Right ventricle myocardium inferior (tissue), 1 donor: ENCODE measurements around the gene KLHL29. TPM values are rescaled to one million over a fixed set of nuclear protein-coding genes. Genes with fewer than 3 reads are reported as not detected.

ENCODE experiments used
- ATAC-seq: fragments of 200-7000 bp; cut with Tn5 transposase; one replicate; pipeline ENCODE4 v1.9.1; 2020; ENCODE audit warnings: mild to moderate bottlenecking, moderate library complexity
- DNase-seq: peaks from one replicate; pipeline ENCODE4 v3.0.0; 2021; ENCODE audit errors: missing footprints
- intact Hi-C: fragments of 100-400 bp; cut with DNase I; formaldehyde crosslinking; loops from one replicate; pipeline ENCODE4 v1.11.0; 2022
- total RNA-seq: library from RNA; stranded (reverse); fragmentation: NEBNext Ultra II Directional; extraction: Animal tissue kit (Norgen Biotek cat#: 25700); gene quantifications from one replicate; pipeline ENCODE4 v1.2.1, GENCODE V29; 2021
- donor health status: DM: no; HTN: yes; CAD: no; lungs with severe emphysema.

The KLHL29 gene
- total RNA-seq, 1 donor from 2014 or later, result 0.54 TPM

DNA sequence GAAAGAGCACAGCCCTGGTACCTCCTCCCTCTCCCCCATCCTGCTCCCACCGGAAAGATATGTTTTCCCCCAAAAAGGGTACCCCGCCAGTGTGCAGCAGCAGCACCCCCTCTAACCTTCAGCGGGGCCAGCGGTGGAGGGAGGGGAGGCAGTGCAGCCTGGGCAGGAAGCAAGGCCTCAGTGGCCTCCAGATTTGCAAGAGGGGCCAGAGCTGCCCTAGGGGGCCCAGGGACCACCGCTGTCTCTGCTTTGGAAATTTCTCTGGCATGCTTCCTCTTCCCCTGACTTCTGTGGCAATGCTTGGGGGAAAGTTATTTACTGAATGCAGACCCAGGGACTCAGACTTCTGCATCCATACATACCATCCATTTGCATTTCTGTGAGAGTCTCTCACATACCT is 111.5 kb downstream of the KLHL29 start:
- intact Hi-C loops, result no loop called here
- ATAC-seq, result no peak

DNA sequence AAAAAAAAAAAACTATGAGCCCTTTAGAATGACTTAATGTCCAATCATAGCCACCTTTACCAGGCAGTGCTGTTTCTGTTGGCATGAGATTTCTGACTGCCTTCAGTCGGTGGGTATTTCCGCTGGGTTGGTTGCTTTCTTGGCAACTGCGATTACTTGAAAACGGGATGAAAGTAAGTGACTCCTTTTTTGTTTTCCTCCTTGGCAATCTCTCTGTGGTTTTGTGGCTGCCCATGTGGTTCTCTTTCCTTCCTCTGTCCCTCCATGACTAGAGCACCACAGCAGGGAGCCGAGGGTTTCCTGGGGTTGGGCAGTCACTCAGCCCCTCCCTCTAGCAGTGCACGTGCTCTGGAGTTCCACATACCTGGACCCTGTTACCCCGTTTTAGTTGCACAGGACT is 112.1 kb downstream of the KLHL29 start:
- DNase-seq (no peak), ATAC-seq (no peak)
- intact Hi-C loops, result no loop called here

More for the DNA sequence above, 111.5 kb downstream of the KLHL29 start:
- DNase-seq, result no peak

DNA sequence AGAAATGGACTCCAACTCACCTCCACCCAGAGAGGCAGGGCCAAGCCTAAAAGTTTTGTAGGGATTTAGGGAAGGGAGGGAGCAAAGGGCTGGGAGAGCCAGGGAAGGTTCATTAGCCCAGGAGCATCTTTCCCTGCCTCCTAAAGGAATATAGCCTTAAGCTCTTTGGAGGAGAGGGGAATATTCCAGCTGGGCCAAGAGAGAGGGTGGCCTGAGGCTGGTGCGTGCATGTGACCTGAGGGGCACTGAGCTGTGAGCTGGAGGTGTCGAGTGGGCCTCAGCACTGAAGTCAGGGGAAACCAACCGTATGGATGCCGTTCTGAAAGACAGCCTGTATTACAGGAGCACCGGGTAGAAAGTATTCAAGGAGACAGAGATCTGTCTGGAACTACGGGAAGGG is 112.6 kb downstream of the KLHL29 start:
- intact Hi-C loops, result no loop called here
- DNase-seq (no peak), ATAC-seq (no peak)

DNA sequence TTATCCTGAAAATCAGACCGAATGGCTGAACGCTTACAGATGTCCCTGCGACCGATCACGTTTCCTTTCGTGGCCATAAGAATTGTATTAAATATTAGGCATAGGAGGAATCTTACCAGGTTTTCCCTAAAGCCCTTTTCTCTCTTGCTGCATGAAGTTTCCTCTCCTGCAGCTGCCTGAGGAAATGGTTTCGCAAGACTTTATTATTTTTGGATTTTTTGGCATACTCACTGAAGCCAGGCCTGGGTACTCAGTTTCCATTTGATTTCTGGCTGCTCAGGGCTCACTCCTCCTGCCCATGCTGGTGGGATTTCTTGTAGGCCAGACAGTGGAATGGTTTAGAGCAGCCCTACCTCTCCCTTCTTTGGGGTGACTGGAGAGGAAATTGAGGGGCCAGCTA is 114.0 kb downstream of the KLHL29 start:
- intact Hi-C loops, result no loop called here
- ATAC-seq (peak; percentile 53), DNase-seq (no peak)

DNA sequence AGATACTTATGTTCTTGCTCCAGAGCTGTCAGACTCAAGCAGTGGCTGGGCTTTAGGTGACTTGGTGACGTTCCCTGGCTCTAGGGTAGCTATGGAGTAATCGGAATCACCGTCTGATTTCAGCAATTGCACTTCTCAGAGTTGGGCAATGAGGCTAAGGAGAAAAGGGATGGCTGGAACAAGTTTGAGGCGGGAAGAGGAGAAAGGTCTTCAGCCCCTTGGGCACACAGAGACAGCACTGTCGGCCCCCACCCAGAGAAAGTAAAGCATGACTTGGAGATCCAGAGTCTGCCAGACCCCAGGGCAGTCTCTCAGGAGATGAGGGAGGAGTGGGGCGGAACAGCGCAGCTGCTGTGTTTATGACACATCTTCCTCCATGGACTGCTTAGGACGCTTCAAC is 114.5 kb downstream of the KLHL29 start:
- intact Hi-C loops, result no loop called here
- DNase-seq (no peak), ATAC-seq (peak; percentile 47)

DNA sequence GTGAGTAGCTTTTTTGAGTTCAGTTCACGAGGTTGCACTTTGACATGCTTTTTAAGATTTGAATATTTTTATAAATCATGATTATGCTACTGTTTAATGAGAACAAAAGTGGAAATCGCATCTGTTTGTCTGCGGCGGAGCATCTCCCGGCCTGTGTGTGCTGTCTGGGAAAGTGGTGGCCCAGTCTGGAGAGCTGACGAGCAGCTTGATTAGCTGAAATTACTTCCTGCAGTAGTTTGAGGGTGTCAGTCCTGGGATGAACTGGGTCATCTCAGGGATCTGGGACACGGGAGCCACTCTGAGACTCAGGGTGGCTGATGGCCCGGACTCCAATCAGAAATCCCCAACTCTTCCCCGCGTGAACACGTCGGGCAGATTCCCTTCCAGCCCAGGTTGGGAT is 115.9 kb downstream of the KLHL29 start:
- intact Hi-C loops, result no loop called here
- ATAC-seq (no peak), DNase-seq (no peak)

DNA sequence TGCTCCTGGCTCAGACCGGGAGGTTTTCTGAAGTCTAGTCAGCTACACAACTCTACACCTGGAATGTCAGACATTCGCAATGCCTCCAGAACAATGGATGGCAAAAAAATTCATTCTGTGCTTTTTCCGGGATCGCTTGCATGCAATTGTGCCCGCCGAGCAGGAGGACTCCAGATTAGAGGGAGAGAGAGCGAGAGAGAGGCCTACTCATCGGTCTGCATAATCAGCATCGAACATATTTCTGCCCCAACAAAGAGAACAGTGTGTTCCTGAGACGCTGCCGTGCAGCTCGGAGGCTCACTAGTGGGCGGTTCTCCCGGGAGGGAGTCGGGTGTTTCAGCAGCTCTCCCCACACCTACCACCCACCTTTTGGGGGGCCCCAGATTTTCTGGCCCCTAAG is 117.1 kb downstream of the KLHL29 start:
- ATAC-seq, result no peak
- DNase-seq, result no peak
- intact Hi-C loops, result no loop called here

DNA sequence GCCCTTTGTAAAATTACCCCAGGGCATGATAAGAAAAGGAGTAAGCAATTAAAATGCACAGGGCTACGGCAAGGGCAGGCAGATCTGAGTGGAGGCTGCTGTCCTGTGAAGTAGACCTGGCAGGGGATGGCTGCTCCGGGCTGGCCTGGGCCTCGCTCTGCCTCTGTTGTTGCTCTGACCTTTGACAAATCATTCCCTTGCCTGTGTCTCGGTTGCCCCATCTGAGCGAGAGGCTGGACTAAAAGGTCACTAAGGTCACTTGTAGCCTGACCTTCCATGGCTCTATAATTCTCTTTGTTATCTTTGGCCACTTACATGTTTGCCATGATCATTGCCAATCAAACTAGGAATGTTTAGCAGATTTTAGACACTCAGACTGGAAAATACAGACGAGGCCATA is 118.1 kb downstream of the KLHL29 start:
- ATAC-seq, result no peak
- intact Hi-C loops, result no loop called here
- no peak for DNase-seq

DNA sequence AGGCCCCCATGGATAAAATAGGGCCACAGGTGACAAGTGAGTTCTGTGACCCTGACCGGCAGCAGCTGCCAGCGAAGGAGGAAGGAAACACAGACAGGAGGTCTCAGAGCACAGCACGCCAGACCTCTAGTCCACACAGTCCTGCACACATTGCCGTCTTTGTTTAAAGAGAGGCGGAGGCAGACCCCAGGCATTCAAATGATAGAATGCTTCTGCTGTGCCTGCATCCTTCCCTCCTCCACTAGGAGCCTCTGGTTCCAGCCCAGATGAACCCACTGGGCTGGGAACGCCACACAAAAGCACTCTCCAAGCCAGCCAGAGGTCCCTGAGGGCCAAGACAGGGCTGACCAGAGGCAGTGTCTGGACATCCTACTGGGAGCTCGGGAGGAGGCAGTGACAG is 118.7 kb downstream of the KLHL29 start:
- no peak for DNase-seq
- no peak for ATAC-seq
- intact Hi-C loops, result no loop called here

DNA sequence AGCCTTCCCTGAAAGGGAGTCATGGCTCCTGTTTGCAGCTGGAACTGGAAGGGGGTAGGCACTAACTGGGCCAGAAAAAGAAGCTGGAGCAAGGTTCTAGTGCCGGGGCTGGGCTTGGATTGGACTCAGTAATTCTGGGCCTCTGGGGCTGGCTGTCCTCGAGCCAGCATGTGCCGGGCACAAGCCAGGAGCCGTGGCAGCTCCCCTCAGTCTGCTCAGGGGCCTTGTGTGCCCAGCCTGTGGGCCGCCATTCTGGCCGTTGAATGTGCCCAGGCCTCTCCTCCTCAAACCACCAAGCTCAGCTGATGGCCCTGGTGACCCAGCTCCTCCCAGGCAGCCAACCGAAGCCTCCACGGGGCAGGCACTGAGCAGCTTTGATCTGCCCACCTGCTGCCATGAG is 119.6 kb downstream of the KLHL29 start:
- no peak for DNase-seq
- ATAC-seq, result no peak
- intact Hi-C loops, result no loop called here

DNA sequence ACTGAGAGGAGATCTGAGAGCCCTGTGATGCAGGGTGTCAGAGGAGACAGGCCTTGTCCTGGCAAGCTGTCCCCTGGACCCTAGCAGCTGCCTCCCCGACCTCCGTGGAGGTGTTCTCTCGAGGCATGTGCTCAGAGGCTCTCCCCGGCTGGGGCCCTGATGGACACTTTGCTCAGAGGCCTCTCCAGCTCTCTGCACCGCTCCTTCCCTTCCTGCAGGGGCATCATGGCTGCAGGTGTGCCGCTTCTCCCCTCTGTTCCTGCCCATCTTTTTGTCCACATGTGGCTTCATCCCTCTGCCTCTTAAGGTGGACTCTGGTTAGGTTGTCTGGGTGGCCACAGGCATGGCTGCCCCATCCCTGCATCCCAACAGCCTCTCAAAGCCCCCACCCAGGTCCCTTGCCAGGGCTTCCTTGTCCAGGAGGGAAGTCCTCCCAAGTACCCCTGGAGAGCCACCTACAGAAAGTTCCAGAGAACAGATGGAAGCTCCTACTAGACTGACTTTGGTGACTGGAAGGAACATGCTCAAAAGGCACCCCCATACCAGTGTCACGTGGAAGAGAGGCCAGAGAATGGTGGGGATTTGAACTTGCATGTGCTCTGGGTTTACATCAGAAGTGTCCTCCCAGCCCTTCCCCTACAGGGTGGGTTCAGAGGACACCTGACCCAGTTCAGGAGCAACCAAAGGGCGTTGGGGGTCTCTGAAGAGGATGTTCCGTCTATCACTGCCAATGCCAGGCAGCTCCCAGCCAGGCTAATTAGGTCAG is 120.4 kb downstream of the KLHL29 start:
- intact Hi-C loops, result no loop called here
- DNase-seq (no peak), ATAC-seq (no peak)

DNA sequence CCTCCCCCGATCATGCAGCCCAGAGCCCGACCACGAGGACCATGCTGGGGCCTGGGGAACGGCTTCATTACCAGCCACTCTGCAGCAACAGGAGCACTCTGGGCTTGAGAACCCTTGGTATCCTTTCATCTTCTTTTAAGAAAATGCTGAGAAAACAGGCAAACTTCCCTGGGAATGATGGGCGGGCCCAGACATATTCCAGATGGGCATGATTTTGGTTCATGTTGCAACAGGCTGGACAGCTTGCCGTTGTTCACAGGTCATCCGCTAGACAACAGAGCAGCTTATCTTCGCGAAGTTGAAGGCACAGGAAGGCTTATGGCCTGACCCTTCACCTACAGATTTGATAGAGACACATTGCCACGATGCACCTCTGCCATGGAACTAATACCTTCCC is 121.0 kb downstream of the KLHL29 start:
- no peak for DNase-seq
- intact Hi-C loops, result no loop called here
- ATAC-seq, result peak; percentile 45

DNA sequence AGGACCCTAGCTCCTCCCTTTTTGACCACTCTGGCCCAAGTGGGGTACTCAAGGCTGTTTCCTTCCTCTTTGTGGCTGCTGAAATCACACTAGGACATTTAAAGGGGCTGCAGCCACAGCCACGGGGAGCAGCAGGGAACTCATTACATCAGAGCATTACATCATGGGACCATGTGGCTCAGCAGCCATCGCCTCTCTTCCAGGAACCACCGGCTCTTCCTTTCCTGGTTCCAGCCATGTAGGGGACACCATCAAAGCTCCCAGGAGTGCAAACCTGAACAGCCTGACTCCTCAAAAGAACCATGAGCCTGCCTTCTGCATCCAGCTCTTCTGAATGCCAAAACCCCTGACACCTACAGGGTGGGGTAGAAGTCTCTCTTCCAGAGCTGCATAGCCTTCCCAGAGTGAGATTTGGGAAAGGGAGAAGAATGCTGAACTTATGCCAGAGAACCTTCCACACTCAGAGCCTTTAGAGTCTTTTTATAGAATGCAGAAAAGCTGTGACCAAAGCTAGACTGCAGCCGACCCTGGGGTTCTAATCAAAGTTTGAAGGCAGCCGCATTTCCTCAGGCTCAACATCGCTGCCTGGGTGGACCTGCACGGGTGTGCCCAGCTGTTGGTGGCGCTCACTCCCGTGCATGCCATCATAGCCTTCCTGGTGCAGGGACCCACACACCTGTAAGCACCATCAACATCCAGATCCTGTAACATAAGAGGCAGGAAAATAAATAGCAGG is 121.7 kb downstream of the KLHL29 start:
- ATAC-seq (peak; percentile 51), DNase-seq (no peak)
- intact Hi-C loops, result no loop called here

DNA sequence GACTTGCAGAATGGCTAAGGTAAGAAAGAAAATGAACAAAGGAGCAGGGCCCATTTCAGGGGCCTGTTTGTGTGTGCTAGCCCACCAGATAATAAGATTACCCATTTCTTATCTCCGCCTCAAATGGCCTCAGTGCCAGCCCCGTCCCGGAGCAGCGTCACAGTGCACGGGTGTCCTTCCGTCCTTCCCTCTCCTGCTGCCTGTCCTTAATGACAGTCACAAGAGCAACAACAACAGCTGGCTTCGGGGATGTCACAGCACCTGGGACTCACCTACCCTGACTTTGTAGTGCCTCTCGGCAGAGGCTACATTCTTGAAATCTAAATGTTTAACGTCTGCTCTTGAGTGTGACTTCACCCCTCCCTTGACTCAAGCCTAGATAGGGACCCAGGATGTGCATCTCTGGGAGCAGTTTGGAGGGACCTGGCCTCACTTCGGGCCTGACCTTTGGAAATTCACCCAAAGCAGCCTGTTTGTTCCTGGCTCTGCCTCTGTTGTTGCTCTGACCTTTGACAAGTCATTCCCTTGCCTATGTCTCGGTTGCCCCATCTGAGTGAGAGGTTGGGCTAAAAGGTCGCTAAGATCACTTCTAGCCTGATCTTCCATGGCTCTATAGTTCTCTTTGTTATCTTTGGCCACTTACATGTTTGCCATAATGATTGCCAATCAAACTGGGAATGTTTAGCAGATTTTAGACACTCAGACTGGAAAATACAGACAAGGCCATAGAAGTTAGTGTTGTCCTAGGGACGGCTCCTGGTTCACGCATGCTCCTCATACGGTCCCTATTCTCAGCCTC is 122.5 kb downstream of the KLHL29 start:
- intact Hi-C loops, result no loop called here
- ATAC-seq, result no peak
- DNase-seq, result no peak

DNA sequence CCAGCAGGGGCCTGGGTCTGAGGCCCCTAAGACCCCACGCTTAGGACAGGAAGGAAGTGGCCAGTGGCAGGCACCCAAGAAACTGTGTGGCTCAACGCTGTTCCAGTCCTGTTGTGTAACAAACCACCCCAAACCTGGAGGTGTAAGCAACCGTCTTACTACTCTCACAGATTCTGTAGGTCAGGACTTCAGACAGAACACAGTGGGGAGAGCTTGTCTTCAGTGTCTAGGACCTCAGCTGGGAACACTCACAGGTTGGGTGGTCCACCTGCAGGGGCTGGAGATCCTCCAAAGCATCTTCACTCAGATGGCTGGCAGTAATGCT is 123.0 kb downstream of the KLHL29 start:
- no peak for ATAC-seq
- intact Hi-C loops, result no loop called here
- DNase-seq, result no peak

DNA sequence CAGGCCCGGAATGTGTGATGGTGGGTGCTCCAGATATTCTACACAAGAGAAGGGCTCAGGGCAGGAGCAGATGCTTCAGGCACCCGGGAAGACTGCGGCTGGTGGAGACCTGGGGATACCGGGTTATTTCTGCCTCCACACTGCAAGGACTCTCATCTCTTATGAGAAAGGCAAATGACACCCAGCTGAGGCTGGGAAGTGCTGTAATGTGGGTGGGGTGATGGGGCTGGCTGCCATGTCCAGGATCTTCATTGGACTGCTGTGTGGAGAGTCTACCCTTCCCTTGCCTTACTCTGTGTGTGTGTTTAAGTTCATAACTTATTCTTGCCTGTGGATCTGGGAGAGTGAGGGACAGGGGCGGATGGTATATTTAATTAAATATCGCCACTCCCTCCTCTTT is 124.1 kb downstream of the KLHL29 start:
- DNase-seq, result no peak
- ATAC-seq, result no peak
- intact Hi-C loops, result no loop called here

DNA sequence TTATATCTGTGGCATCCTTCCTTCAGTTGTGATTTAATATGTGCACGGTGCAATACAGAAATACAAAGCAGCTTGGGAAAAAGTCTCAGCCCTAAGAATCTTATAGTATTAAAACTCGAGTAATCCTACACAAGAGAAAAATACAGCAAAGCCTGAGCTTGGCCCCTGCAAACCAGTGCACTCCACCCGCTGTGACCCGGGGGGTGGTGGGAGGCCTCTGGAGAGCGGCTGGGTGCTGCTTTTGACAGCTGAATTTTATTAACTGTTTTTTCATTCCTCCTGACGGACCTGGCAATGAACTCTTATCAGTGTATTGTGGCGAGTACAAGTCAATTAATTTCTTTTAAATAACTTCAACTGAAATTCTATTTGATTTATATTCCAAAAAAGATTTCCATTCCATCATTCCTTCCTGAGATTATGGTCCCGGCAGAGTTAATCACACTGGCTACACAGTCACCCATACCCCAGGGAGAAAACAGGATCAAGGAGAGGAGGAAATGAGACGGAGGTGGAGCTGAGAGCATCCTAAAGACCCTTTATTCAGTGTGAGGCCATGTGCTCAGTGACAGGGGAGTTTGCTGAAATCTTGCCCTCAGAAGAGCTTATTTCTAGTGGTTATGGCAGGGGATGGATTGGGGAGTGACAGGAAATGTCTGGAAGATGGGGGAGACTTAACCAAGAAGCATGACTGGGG is 124.8 kb downstream of the KLHL29 start:
- intact Hi-C loops, result no loop called here
- ATAC-seq (no peak), DNase-seq (no peak)

DNA sequence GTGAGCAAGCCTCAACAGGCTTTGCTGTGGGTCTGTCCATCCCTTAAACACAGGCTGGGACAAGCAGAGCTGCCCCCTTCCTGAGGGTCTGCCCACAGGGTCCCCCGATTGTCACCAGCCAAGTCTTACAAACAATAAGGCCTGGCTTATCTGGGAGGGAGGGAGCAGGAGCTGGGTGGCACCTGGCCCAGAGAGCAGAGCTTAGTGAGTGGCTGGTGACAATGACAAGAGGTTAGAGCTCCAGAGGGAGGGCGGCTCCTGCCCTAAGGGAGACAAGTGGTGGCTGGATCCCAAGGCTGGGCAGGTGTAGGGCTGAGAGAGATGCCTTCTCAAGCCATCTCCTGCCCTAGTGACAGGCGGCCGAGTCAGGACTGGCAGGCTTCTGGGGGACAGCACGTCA is 125.5 kb downstream of the KLHL29 start:
- DNase-seq (no peak), ATAC-seq (peak; percentile 70)
- intact Hi-C loops, result no loop called here

DNA sequence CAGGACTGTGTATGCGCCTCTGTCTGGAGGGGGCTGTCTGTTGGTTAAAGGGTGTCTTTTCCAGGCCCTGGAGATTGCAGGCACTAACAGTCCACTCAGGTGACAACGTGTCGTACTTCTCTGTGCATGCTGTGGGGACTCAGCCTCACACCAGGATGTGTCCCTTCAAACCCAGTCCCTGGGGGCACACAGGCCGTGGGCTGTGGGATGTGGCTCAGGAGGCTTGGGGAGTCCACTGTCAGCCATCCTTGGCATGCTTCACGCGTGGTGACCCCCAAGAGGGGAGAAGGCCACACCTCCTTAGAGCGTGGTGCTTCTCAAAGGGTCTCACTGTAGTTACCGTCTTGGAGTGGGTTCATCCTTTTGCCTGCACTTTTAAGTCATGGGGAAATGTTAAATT is 127.8 kb downstream of the KLHL29 start:
- intact Hi-C loops, result no loop called here
- DNase-seq (no peak), ATAC-seq (no peak)
